Neuronal stem cell (in vitro differentiated cells): ENCODE data around the gene SLC35F4.

Experiments used
- DNase-seq: peaks from one replicate; pipeline ENCODE4 v3.0.0-alpha.2; 2013; ENCODE audit warnings: low spot score
- H2AFZ ChIP-seq: one replicate; pipeline ENCODE4 v1.6.1; 2013; ENCODE audit warnings: mild to moderate bottlenecking, low read length, inconsistent platforms
- H2AK5ac ChIP-seq: 2 replicates; pipeline ENCODE4 v1.6.1; 2013; ENCODE audit warnings: low read depth, mild to moderate bottlenecking, inconsistent platforms, low read length, moderate library complexity, mixed read lengths
- H2BK120ac ChIP-seq: 2 replicates; pipeline ENCODE4 v1.6.1; 2013; ENCODE audit warnings: low read depth, mild to moderate bottlenecking, inconsistent platforms, low read length, moderate library complexity, mixed read lengths
- H2BK12ac ChIP-seq: one replicate; pipeline ENCODE4 v1.6.1; 2013; ENCODE audit warnings: low read length, inconsistent platforms
- H2BK15ac ChIP-seq: 2 replicates; pipeline ENCODE4 v1.6.1; 2013; ENCODE audit warnings: mild to moderate bottlenecking, low read length, inconsistent platforms, mixed read lengths
- H2BK5ac ChIP-seq: one replicate; pipeline ENCODE4 v1.6.1; 2013; ENCODE audit warnings: inconsistent platforms, mild to moderate bottlenecking, low read length, moderate library complexity
- H3K14ac ChIP-seq: one replicate; pipeline ENCODE4 v1.6.1; 2013; ENCODE audit warnings: low read length, inconsistent platforms
- H3K18ac ChIP-seq: 2 replicates; pipeline ENCODE4 v1.6.1; 2013; ENCODE audit warnings: low read length, inconsistent platforms
- H3K23ac ChIP-seq: 2 replicates; pipeline ENCODE4 v1.6.1; 2013; ENCODE audit warnings: low read depth, mild to moderate bottlenecking, mixed read lengths, low read length, inconsistent platforms; ENCODE audit not compliant: poor library complexity
- H3K27ac ChIP-seq: replicated peaks from 3 replicates; pipeline ENCODE4 v1.5.1; 2013; ENCODE audit warnings: low read length, inconsistent platforms
- H3K27me3 ChIP-seq, 3 experiments: 2 replicates each; pipeline ENCODE4 v1.6.1; 2013; ENCODE audit warnings: low read length in 3 of 3, mild to moderate bottlenecking in 2 of 3, inconsistent platforms in 1 of 3, low read depth in 1 of 3, mixed read lengths in 1 of 3, moderate library complexity in 1 of 3; ENCODE audit not compliant: control insufficient read depth in 3 of 3, insufficient read depth in 3 of 3
- H3K36me3 ChIP-seq, 2 donors: replicated peaks in 1 of 2; 2 replicates each; pipeline ENCODE4 v1.6.1; 2013; ENCODE audit warnings: low read length in 2 of 2; ENCODE audit not compliant: control insufficient read depth in 2 of 2, insufficient read depth in 2 of 2
- H3K4ac ChIP-seq: 2 replicates; pipeline ENCODE4 v1.6.1; 2013; ENCODE audit warnings: inconsistent platforms, mild to moderate bottlenecking, low read length, moderate library complexity
- H3K4me1 ChIP-seq, 2 donors: 1 replicate in 1 of 2; 2 replicates in 1 of 2; pipeline ENCODE4 v1.6.1; 2013; ENCODE audit warnings: low read length in 2 of 2, low read depth in 1 of 2; ENCODE audit not compliant: control insufficient read depth in 2 of 2, insufficient read depth in 1 of 2
- H3K4me2 ChIP-seq: one replicate; pipeline ENCODE4 v1.6.1; 2013; ENCODE audit warnings: mild to moderate bottlenecking, low read length, inconsistent platforms; ENCODE audit not compliant: insufficient read depth, poor library complexity, severe bottlenecking
- H3K4me3 ChIP-seq, 2 donors: 2 replicates each; pipeline ENCODE4 v1.5.1; 2013; ENCODE audit warnings: low read length in 2 of 2, mild to moderate bottlenecking in 2 of 2, inconsistent platforms in 1 of 2, moderate library complexity in 1 of 2
- H3K79me1 ChIP-seq: one replicate; pipeline ENCODE4 v1.6.1; 2013; ENCODE audit warnings: low read depth, mild to moderate bottlenecking, inconsistent platforms, low read length, moderate library complexity
- H3K9ac ChIP-seq: one replicate; pipeline ENCODE4 v1.6.1; 2013; ENCODE audit warnings: mild to moderate bottlenecking, low read depth, low read length, inconsistent platforms; ENCODE audit not compliant: poor library complexity
- H3K9me3 ChIP-seq, 2 donors: replicated peaks in 1 of 2; 2 replicates each; pipeline versions ENCODE3 to v1.6.1; 2013; ENCODE audit warnings: low read length in 2 of 2, mild to moderate bottlenecking in 2 of 2, inconsistent platforms in 1 of 2, low read depth in 1 of 2, mixed read lengths in 1 of 2, moderate library complexity in 1 of 2; ENCODE audit not compliant: control insufficient read depth in 2 of 2, insufficient read depth in 1 of 2
- H4K8ac ChIP-seq: one replicate; pipeline ENCODE4 v1.6.1; 2013; ENCODE audit warnings: low read depth, mild to moderate bottlenecking, inconsistent platforms, low read length, moderate library complexity
- H4K91ac ChIP-seq: one replicate; pipeline ENCODE4 v1.6.1; 2013; ENCODE audit warnings: low read length, low read depth, mild to moderate bottlenecking, inconsistent platforms; ENCODE audit not compliant: poor library complexity
- WGBS, 2 donors: extraction: QIAGEN DNeasy Blood & Tissue Kit; methylation state at CpG; one replicate each; pipeline ENCODE4 v1.1.7; 2013; ENCODE audit warnings: missing lambda C conversion rate in 2 of 2, mixed read lengths in 1 of 2; ENCODE audit not compliant: insufficient read length in 2 of 2, insufficient replicate concordance in 1 of 2; ENCODE audit errors: extremely low coverage in 2 of 2; 5-methylcytosine and 5-hydroxymethylcytosine counted together

SLC35F4 gene

DNA sequence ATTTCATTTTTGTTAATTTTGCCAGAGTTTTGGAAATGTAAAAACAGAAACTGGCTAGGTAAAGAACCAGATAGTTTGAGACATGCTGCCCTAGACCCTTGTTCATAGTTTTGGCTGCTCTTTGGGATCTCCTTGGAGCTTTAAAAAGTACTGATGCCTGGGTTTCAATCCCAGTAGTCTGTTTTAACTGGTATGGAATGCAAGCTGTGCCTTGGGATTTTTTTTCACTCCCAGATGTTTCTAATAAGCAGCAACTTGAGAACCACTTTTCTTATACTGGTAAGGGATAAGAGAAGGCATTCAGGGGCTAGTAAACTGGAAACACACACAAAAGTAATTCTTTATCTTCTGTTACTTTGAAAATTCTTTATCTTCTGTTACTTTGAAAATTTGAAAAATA, 18.8 kb downstream of the SLC35F4 start:
- Histone ChIP-seq H3K4me3 (no peak overlapping the region), H3K27ac (no peak overlapping the region)

GRCh38 chr14:57846596-57846995, 19.3 kb downstream of the SLC35F4 start:
- Histone ChIP-seq H3K18ac (no peak overlapping the region), H2BK15ac (no peak overlapping the region), H2AFZ (no peak overlapping the region), H3K4me3 (no peak overlapping the region), H2AK5ac (no peak overlapping the region), H2BK5ac (no peak overlapping the region), H3K27me3 (no peaks in the 10 kb centered on the region), H3K36me3 (no peaks in the 10 kb centered on the region), H3K23ac (no peak overlapping the region), H3K4me2 (no peak overlapping the region), H2BK120ac (no peak overlapping the region), H4K8ac (no peak overlapping the region), H4K91ac (no peak overlapping the region), H3K9ac (no peak overlapping the region), H3K27ac (no peak overlapping the region), H3K9me3 (no peaks in the 10 kb centered on the region), H3K4ac (no peak overlapping the region), H3K4me1 (peaks cover 0 to 2% of the 10 kb centered on the region in 2 donors), H3K14ac (no peak overlapping the region), H2BK12ac (no peak overlapping the region), H3K79me1 (no peaks in the 10 kb centered on the region)
- WGBS, 2 donors = no CpG with 5 or more reads among the region's 2 CpGs
- DNase-seq = no peak

More for the DNA sequence above, 18.8 kb downstream of the SLC35F4 start:
- Histone ChIP-seq H2BK12ac (no peak overlapping the region), H2BK120ac (no peak overlapping the region), H2AK5ac (no peak overlapping the region), H3K27me3 (no peaks in the 10 kb centered on the region), H2BK5ac (no peak overlapping the region), H3K4me1 (peaks cover 0 to 2% of the 10 kb centered on the region in 2 donors), H3K14ac (no peak overlapping the region), H3K79me1 (no peaks in the 10 kb centered on the region), H3K9ac (no peak overlapping the region), H3K23ac (no peak overlapping the region), H4K91ac (no peak overlapping the region), H3K36me3 (no peaks in the 10 kb centered on the region), H3K18ac (no peak overlapping the region), H3K4me2 (no peak overlapping the region), H3K4ac (no peak overlapping the region), H4K8ac (no peak overlapping the region), H2AFZ (no peak overlapping the region), H2BK15ac (no peak overlapping the region), H3K9me3 (no peaks in the 10 kb centered on the region)
- no peak for DNase-seq

GRCh38 chr14:57845802-57846531, 19.9 kb downstream of the SLC35F4 start:
- DNase-seq = no peak
- Histone ChIP-seq H3K27me3 (no peaks in the 10 kb centered on the region), H3K14ac (no peak overlapping the region), H3K9me3 (no peaks in the 10 kb centered on the region), H3K18ac (no peak overlapping the region), H3K4ac (no peak overlapping the region), H2AFZ (no peak overlapping the region), H2BK120ac (no peak overlapping the region), H4K91ac (no peak overlapping the region), H3K36me3 (no peaks in the 10 kb centered on the region), H3K79me1 (no peaks in the 10 kb centered on the region), H2BK12ac (no peak overlapping the region), H3K27ac (no peak overlapping the region), H2BK5ac (no peak overlapping the region), H2BK15ac (no peak overlapping the region), H3K4me2 (no peak overlapping the region), H3K4me1 (peaks cover 0 to 2% of the 10 kb centered on the region in 2 donors), H3K4me3 (no peak overlapping the region), H4K8ac (no peak overlapping the region), H3K23ac (no peak overlapping the region), H3K9ac (no peak overlapping the region), H2AK5ac (no peak overlapping the region)
- no CpG with 5 or more reads among the region's 3 CpGs for WGBS, 2 donors

DNA sequence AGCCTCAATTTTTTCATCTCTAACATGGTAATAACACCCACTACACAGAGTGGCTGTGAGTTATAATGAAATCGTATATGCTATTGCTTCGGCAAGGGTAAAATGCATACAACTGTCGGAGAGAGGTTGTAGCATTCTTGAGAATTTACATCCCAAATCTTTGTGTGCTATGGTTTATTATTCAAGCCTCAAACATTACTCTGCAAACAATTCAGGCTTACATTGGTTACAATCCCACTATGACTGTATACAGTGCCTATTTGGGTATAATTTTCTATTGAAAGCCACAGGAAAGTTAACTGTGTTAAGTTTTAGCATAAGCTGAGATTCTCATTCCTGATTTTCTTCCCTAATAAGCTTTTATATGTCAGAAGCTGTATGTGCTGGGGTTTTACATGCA, 20.6 kb downstream of the SLC35F4 start:
- no peak overlapping the region for H3K27ac ChIP-seq
- WGBS, 2 donors = no CpG with 5 or more reads among the region's 3 CpGs
- no peak overlapping the region for H3K14ac ChIP-seq
- no peak for DNase-seq
- H3K4me1 ChIP-seq = peaks cover 0 to 2% of the 10 kb centered on the region in 2 donors
- no peak overlapping the region for H4K8ac ChIP-seq
- no peaks in the 10 kb centered on the region for H3K79me1 ChIP-seq
- H4K91ac ChIP-seq = no peak overlapping the region
- no peak overlapping the region for H3K4me3 ChIP-seq
- H2BK120ac ChIP-seq = no peak overlapping the region
- H3K4ac ChIP-seq = no peak overlapping the region
- no peak overlapping the region for H2AK5ac ChIP-seq
- no peak overlapping the region for H2BK12ac ChIP-seq
- H3K36me3 ChIP-seq = no peaks in the 10 kb centered on the region
- no peak overlapping the region for H2BK5ac ChIP-seq
- H2BK15ac ChIP-seq = no peak overlapping the region
- no peak overlapping the region for H3K18ac ChIP-seq
- no peaks in the 10 kb centered on the region for H3K27me3 ChIP-seq
- H3K23ac ChIP-seq = no peak overlapping the region
- H2AFZ ChIP-seq = no peak overlapping the region
- H3K4me2 ChIP-seq = no peak overlapping the region
- H3K9me3 ChIP-seq = no peaks in the 10 kb centered on the region
- no peak overlapping the region for H3K9ac ChIP-seq
